ENCODE measurements around the gene ANKRD18B. TPM values are rescaled to one million over a fixed set of nuclear protein-coding genes. Genes with fewer than 3 reads are reported as not detected.
"Not testable (repeated sequence)": the region's sequence is repeated elsewhere in the genome, so short reads cannot be mapped to it uniquely, and the experiment has no call there.

The ANKRD18B gene
- total RNA-seq = under 0.01 TPM

GRCh38 chr9:33523397-33524305 lies at the start of gene ANKRD18B:
Gene ANKRD18B, plus strand, starts transcription at chr9:33524251. Its CDS starts 239 bp downstream, at chr9:33524490.
- DNase-seq (ENCODE audit: low read depth in 2 of 3, low spot score in 2 of 3) = peak in 2 of 3 donors; percentile 44 to 56

- DNase-seq (ENCODE audit: low read depth in 2 of 3, low spot score in 2 of 3) = no peak
Measured at GRCh38 chr9:33475357-33475756, 48.7 kb upstream of the ANKRD18B start.

GRCh38 chr9:33476503-33476902 lies 47.5 kb upstream of the ANKRD18B start:
- DNase-seq (ENCODE audit: low read depth in 2 of 3, low spot score in 2 of 3) = no peak

GRCh38 chr9:33480106-33480505 lies 43.9 kb upstream of the ANKRD18B start:
- DNase-seq (ENCODE audit: low read depth in 2 of 3, low spot score in 2 of 3) = no peak

- DNase-seq (ENCODE audit: low read depth in 2 of 3, low spot score in 2 of 3) = no peak
Measured at GRCh38 chr9:33480976-33481375, 43.1 kb upstream of the ANKRD18B start.

GRCh38 chr9:33485312-33485711 lies 38.7 kb upstream of the ANKRD18B start:
- not testable (repeated sequence) for DNase-seq (ENCODE audit: low read depth in 2 of 3, low spot score in 2 of 3)

- no peak for DNase-seq (ENCODE audit: low read depth in 2 of 3, low spot score in 2 of 3)
Measured at GRCh38 chr9:33489066-33489465, 35.0 kb upstream of the ANKRD18B start.

- DNase-seq (ENCODE audit: low read depth in 2 of 3, low spot score in 2 of 3) = not testable (repeated sequence)
Measured at GRCh38 chr9:33493819-33494218, 30.2 kb upstream of the ANKRD18B start.

- peak in 1 of 3 donors; percentile 40 for DNase-seq (ENCODE audit: low read depth in 2 of 3, low spot score in 2 of 3)
Measured at GRCh38 chr9:33498387-33498786, 25.7 kb upstream of the ANKRD18B start.

- DNase-seq (ENCODE audit: low read depth in 2 of 3, low spot score in 2 of 3) = no peak
Measured at GRCh38 chr9:33506626-33507370, 17.3 kb upstream of the ANKRD18B start.

GRCh38 chr9:33510262-33511183 lies 13.5 kb upstream of the ANKRD18B start:
- peak in 2 of 3 donors; percentile 54 to 72 for DNase-seq (ENCODE audit: low read depth in 2 of 3, low spot score in 2 of 3)

- not testable (repeated sequence) for DNase-seq (ENCODE audit: low read depth in 2 of 3, low spot score in 2 of 3)
Measured at GRCh38 chr9:33511184-33511517, 12.9 kb upstream of the ANKRD18B start.

- DNase-seq (ENCODE audit: low read depth in 2 of 3, low spot score in 2 of 3) = not testable (repeated sequence)
Measured at GRCh38 chr9:33512535-33512934, 11.5 kb upstream of the ANKRD18B start.

GRCh38 chr9:33515342-33515995 lies 8.6 kb upstream of the ANKRD18B start:
- not testable (repeated sequence) for DNase-seq (ENCODE audit: low read depth in 2 of 3, low spot score in 2 of 3)

GRCh38 chr9:33516397-33516796 lies 7.7 kb upstream of the ANKRD18B start:
- DNase-seq (ENCODE audit: low read depth in 2 of 3, low spot score in 2 of 3) = not testable (repeated sequence)

- peak in 1 of 3 donors; percentile 35 for DNase-seq (ENCODE audit: low read depth in 2 of 3, low spot score in 2 of 3)
Measured at GRCh38 chr9:33517373-33517772, 6.7 kb upstream of the ANKRD18B start.

- not testable (repeated sequence) for DNase-seq (ENCODE audit: low read depth in 2 of 3, low spot score in 2 of 3)
Measured at GRCh38 chr9:33517934-33518577, 6.0 kb upstream of the ANKRD18B start.

GRCh38 chr9:33521861-33522260 lies 2.2 kb upstream of the ANKRD18B start:
- not testable (repeated sequence) for DNase-seq (ENCODE audit: low read depth in 2 of 3, low spot score in 2 of 3)

GRCh38 chr9:33524306-33524947 lies 376 bp downstream of the ANKRD18B start:
- no peak for DNase-seq (ENCODE audit: low read depth in 2 of 3, low spot score in 2 of 3)

Data from hematopoietic multipotent progenitor cell (in vitro differentiated cells).